K562 (cell line): ENCODE data around the gene TRMT2B. TPM values are rescaled to one million over a fixed set of nuclear protein-coding genes. Genes with fewer than 3 reads are reported as not detected.

Experiments
- FOXO4 ChIP-seq: fragments of 450-650 bp; formaldehyde crosslinking; IDR thresholded peaks from 2 replicates; pipeline ENCODE4 v1.4.0; 2020; ENCODE audit warnings: mild to moderate bottlenecking, moderate library complexity
- KLF1 ChIP-seq: fragments of 450-650 bp; IDR thresholded peaks from 2 replicates; pipeline ENCODE4 v1.6.1; 2016; ENCODE audit warnings: missing genetic modification characterization, missing compliant biosample characterization
- RBBP5 ChIP-seq: fragments of 200-600 bp; sonication (generic); IDR thresholded peaks from 2 replicates; pipeline ENCODE4 v1.6.1; 2012; ENCODE audit warnings: borderline replicate concordance, mild to moderate bottlenecking, low read length, control low read depth, inconsistent platforms; ENCODE audit not compliant: insufficient read depth, poor library complexity, severe bottlenecking
- RUNX1 ChIP-seq: sonication (generic); IDR thresholded peaks from 2 replicates; pipeline ENCODE4 v1.6.1; 2016; ENCODE audit warnings: antibody characterized with exemption, low read depth
- ZFP91 ChIP-seq: sonication (generic); formaldehyde crosslinking; IDR thresholded peaks from 2 replicates; pipeline ENCODE4 v1.8.0; 2022; ENCODE audit warnings: mild to moderate bottlenecking, missing genetic modification reagents
- ZNF263 ChIP-seq: sonication (generic); formaldehyde crosslinking; IDR thresholded peaks from 2 replicates; pipeline ENCODE4 v1.8.0; 2022; ENCODE audit warnings: mild to moderate bottlenecking, missing genetic modification reagents, borderline replicate concordance
- ZNF512 ChIP-seq: IDR thresholded peaks from 2 replicates; pipeline ENCODE4 v1.6.1; 2016; ENCODE audit warnings: missing genetic modification characterization, missing compliant biosample characterization
- ZNF609 ChIP-seq: sonication (generic); formaldehyde crosslinking; IDR thresholded peaks from 2 replicates; pipeline ENCODE4 v1.8.1; 2023; ENCODE audit warnings: missing genetic modification reagents, mild to moderate bottlenecking, borderline replicate concordance
- polyA plus RNA-seq, 8 experiments: library from polyadenylated mRNA; depleted of rRNA in 4 of 8; stranded (reverse) in 5 of 8; unstranded in 3 of 8; fragments of >200 nt; fragmentation: Nextera tagmentation in 2 of 8; fragmentation: Illumina TruSeq in 1 of 8; extraction: Ambion mirVana in 2 of 8; extraction: Trizol in 1 of 8; gene quantifications; 2 replicates each; pipeline versions ENCODE4 v1.2.1 to v1.2.3, GENCODE V29; 2011 to 2014; ENCODE audit warnings: inconsistent platforms in 1 of 8, missing spikeins in 1 of 8
- total RNA-seq, 7 experiments: library from RNA; depleted of rRNA in 6 of 7; stranded (reverse); fragments of >200 nt in 6 of 7; fragmentation: Illumina TruSeq in 2 of 7; extraction: Trizol in 2 of 7; gene quantifications; 2 replicates each; pipeline versions ENCODE4 v1.2.1 to v1.2.3, GENCODE V29; 2011 to 2021; ENCODE audit warnings: low replicate concordance in 1 of 7

The TRMT2B gene
- total and polyA plus RNA-seq, 9 of the 15 experiments (the other 6 are each of a cell fraction or from before 2014, with no cell fraction given) = 3.9 to 23.4 (median 18.1) TPM

- TF ChIP-seq RBBP5 (no peak), RUNX1 (no peak), ZNF512 (no peak), KLF1 (tag) (no peak), ZFP91 (CRISPR knock-in tag) (no peak), ZNF263 (no peak), FOXO4 (CRISPR knock-in tag) (no peak), ZNF609 (CRISPR knock-in tag) (no peak)
Measured at GRCh38 chrX:100973411-100973810, 78.5 kb downstream of the TRMT2B start (continued).
